GM23338 (cell line): Measurements from ENCODE around the gene STX17. TPM values are rescaled to one million over a fixed set of nuclear protein-coding genes. Genes with fewer than 3 reads are reported as not detected.

Experiments
- ATAC-seq: fragments of 200-7000 bp; cut with Tn5 transposase; 3 replicates; pipeline ENCODE4 v1.9.1; 2020
- DNase-seq: peaks from one replicate; pipeline ENCODE4 v3.0.0-alpha.2; 2015; ENCODE audit warnings: low spot score
- H2AFZ ChIP-seq: fragments of 200-600 bp; sonication (generic); 2 replicates; pipeline ENCODE4 v1.8.0; 2016; ENCODE audit warnings: antibody characterized with exemption, mild to moderate bottlenecking, moderate library complexity
- H3F3A ChIP-seq: fragments of 200-600 bp; sonication (generic); replicated peaks from 2 replicates; pipeline ENCODE4 v1.8.0; 2017; ENCODE audit warnings: antibody characterized with exemption, mixed run types, low read depth
- H3K27ac ChIP-seq: fragments of 200-600 bp; sonication (generic); 2 replicates; pipeline ENCODE4 v1.6.1; 2016; ENCODE audit warnings: low read depth
- H3K27me3 ChIP-seq: fragments of 200-600 bp; sonication (generic); 2 replicates; pipeline ENCODE4 v1.8.0; 2016; ENCODE audit warnings: mild to moderate bottlenecking, mixed run types, moderate library complexity; ENCODE audit not compliant: insufficient read depth
- H3K36me3 ChIP-seq: fragments of 200-600 bp; sonication (generic); 2 replicates; pipeline ENCODE4 v1.8.0; 2016; ENCODE audit warnings: mild to moderate bottlenecking; ENCODE audit not compliant: insufficient read depth
- H3K4me1 ChIP-seq: fragments of 200-600 bp; sonication (generic); 2 replicates; pipeline ENCODE4 v1.8.0; 2016; ENCODE audit warnings: mild to moderate bottlenecking, moderate library complexity; ENCODE audit not compliant: insufficient read depth
- H3K4me2 ChIP-seq: fragments of 200-600 bp; sonication (generic); 2 replicates; pipeline ENCODE4 v1.7.1; 2017; ENCODE audit warnings: mixed run types
- H3K4me3 ChIP-seq: fragments of 200-600 bp; sonication (generic); 2 replicates; pipeline ENCODE4 v1.6.1; 2016; ENCODE audit warnings: mixed run types
- H3K79me2 ChIP-seq: fragments of 200-600 bp; sonication (generic); replicated peaks from 2 replicates; pipeline ENCODE4 v1.8.0; 2017; ENCODE audit warnings: mild to moderate bottlenecking; ENCODE audit not compliant: insufficient read depth
- H3K9me2 ChIP-seq: fragments of 200-600 bp; sonication (generic); 2 replicates; pipeline ENCODE4 v1.8.0; 2017; ENCODE audit not compliant: insufficient read depth
- H4K20me1 ChIP-seq: fragments of 200-600 bp; sonication (generic); replicated peaks from 2 replicates; pipeline ENCODE4 v1.8.0; 2017; ENCODE audit warnings: mild to moderate bottlenecking; ENCODE audit not compliant: insufficient read depth
- H3K27ac Mint-ChIP-seq: 2 replicates; pipeline ENCODE4 v1.8.0; 2020; ENCODE audit warnings: inconsistent platforms, mild to moderate bottlenecking, moderate library complexity, mixed read lengths
- H3K27me3 Mint-ChIP-seq: 3 replicates; pipeline ENCODE4 v1.8.0; 2022; ENCODE audit warnings: low read depth, mild to moderate bottlenecking, moderate library complexity, mixed read lengths, inconsistent platforms; ENCODE audit not compliant: insufficient read depth, poor library complexity
- H3K36me3 Mint-ChIP-seq: 3 replicates; pipeline ENCODE4 v1.8.0; 2021; ENCODE audit warnings: low read depth, mild to moderate bottlenecking, inconsistent platforms, moderate library complexity, mixed read lengths
- H3K4me1 Mint-ChIP-seq: 3 replicates; pipeline ENCODE4 v1.8.0; 2020; ENCODE audit warnings: mild to moderate bottlenecking, inconsistent platforms, mixed read lengths
- H3K4me3 Mint-ChIP-seq: 3 replicates; pipeline ENCODE4 v1.8.0; 2021; ENCODE audit warnings: moderate library complexity, mild to moderate bottlenecking, inconsistent platforms, mixed read lengths
- H3K9me3 Mint-ChIP-seq: 3 replicates; pipeline ENCODE4 v1.8.0; 2020; ENCODE audit warnings: moderate library complexity, mild to moderate bottlenecking, inconsistent platforms, mixed read lengths
- CREB1 ChIP-seq: fragments of 250-450 bp; sonication (Bioruptor Pico); IDR thresholded peaks from 2 replicates; pipeline ENCODE4 v1.5.0; 2020; ENCODE audit warnings: low read depth, mild to moderate bottlenecking, moderate library complexity
- REST ChIP-seq: IDR thresholded peaks from one replicate; pipeline ENCODE4 v1.6.1; 2018; ENCODE audit warnings: antibody characterized with exemption; ENCODE audit not compliant: unreplicated experiment
- STAT1 ChIP-seq: IDR thresholded peaks from one replicate; pipeline ENCODE4 v1.6.1; 2016; ENCODE audit warnings: antibody characterized with exemption; ENCODE audit not compliant: unreplicated experiment
- ZNF331 ChIP-seq: fragments of 250-450 bp; sonication (Bioruptor Pico); IDR thresholded peaks from 2 replicates; pipeline ENCODE4 v1.5.0; 2020; ENCODE audit warnings: low read depth, mild to moderate bottlenecking, moderate library complexity
- polyA plus RNA-seq: library from polyadenylated mRNA; unstranded; fragments of >200 nt; fragmentation: Nextera tagmentation; extraction: Ambion mirVana; gene quantifications from 2 replicates; pipeline ENCODE4 v1.2.1, GENCODE V29; 2016
- total RNA-seq: library from RNA; depleted of rRNA; stranded (reverse); fragments of >200 nt; shearing (Covaris generic); gene quantifications from 2 replicates; pipeline ENCODE4 v1.2.3, GENCODE V29; 2014
- TF ChIP-seq, protein P1 (sequence below): fragments of 250-450 bp; sonication (Bioruptor Pico); IDR thresholded peaks from 2 replicates; pipeline ENCODE4 v1.5.0; 2020; ENCODE audit warnings: mild to moderate bottlenecking, moderate library complexity

The STX17 gene
- total and polyA plus RNA-seq, 2 experiments from 2014 or later, result 12.9 to 24.2 TPM

DNA sequence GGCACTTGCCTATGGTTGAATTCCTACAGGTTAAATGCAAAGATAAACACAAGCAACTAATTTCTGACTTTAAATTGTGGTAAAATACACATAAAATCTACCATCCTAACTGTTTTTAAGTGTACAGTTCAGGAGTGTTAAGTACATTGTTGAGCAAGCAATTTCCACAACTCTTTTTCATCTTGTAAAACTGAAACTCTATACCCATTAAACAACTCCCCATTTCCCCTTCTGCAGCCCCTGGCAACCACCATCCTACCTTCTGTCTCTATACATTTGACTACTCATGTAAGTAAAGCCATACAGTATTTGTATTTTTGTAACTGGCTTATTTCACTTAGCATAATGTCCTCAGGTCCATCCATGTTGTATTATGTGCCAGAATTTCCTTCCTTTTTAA lies 38.5 kb upstream of the STX17 start:
- H3K4me3 Mint-ChIP-seq, result no peak overlapping the region
- Histone ChIP-seq H3K79me2 (no peaks in the 10 kb centered on the region), H3K27me3 (no peaks in the 10 kb centered on the region), H2AFZ (no peak overlapping the region), H3F3A (no peaks in the 10 kb centered on the region), H3K9me2 (0 out of 2 replicates have a peak, but pooled peaks cover 3% of the 10 kb centered on the region), H3K4me1 (no peaks in the 10 kb centered on the region), H4K20me1 (no peaks in the 10 kb centered on the region), H3K4me2 (no peak overlapping the region), H3K27ac (no peak overlapping the region), H3K4me3 (no peak overlapping the region), H3K36me3 (no peaks in the 10 kb centered on the region)
- DNase-seq, result no peak
- H3K27ac Mint-ChIP-seq, result no peak overlapping the region
- TF ChIP-seq, protein P1, sequence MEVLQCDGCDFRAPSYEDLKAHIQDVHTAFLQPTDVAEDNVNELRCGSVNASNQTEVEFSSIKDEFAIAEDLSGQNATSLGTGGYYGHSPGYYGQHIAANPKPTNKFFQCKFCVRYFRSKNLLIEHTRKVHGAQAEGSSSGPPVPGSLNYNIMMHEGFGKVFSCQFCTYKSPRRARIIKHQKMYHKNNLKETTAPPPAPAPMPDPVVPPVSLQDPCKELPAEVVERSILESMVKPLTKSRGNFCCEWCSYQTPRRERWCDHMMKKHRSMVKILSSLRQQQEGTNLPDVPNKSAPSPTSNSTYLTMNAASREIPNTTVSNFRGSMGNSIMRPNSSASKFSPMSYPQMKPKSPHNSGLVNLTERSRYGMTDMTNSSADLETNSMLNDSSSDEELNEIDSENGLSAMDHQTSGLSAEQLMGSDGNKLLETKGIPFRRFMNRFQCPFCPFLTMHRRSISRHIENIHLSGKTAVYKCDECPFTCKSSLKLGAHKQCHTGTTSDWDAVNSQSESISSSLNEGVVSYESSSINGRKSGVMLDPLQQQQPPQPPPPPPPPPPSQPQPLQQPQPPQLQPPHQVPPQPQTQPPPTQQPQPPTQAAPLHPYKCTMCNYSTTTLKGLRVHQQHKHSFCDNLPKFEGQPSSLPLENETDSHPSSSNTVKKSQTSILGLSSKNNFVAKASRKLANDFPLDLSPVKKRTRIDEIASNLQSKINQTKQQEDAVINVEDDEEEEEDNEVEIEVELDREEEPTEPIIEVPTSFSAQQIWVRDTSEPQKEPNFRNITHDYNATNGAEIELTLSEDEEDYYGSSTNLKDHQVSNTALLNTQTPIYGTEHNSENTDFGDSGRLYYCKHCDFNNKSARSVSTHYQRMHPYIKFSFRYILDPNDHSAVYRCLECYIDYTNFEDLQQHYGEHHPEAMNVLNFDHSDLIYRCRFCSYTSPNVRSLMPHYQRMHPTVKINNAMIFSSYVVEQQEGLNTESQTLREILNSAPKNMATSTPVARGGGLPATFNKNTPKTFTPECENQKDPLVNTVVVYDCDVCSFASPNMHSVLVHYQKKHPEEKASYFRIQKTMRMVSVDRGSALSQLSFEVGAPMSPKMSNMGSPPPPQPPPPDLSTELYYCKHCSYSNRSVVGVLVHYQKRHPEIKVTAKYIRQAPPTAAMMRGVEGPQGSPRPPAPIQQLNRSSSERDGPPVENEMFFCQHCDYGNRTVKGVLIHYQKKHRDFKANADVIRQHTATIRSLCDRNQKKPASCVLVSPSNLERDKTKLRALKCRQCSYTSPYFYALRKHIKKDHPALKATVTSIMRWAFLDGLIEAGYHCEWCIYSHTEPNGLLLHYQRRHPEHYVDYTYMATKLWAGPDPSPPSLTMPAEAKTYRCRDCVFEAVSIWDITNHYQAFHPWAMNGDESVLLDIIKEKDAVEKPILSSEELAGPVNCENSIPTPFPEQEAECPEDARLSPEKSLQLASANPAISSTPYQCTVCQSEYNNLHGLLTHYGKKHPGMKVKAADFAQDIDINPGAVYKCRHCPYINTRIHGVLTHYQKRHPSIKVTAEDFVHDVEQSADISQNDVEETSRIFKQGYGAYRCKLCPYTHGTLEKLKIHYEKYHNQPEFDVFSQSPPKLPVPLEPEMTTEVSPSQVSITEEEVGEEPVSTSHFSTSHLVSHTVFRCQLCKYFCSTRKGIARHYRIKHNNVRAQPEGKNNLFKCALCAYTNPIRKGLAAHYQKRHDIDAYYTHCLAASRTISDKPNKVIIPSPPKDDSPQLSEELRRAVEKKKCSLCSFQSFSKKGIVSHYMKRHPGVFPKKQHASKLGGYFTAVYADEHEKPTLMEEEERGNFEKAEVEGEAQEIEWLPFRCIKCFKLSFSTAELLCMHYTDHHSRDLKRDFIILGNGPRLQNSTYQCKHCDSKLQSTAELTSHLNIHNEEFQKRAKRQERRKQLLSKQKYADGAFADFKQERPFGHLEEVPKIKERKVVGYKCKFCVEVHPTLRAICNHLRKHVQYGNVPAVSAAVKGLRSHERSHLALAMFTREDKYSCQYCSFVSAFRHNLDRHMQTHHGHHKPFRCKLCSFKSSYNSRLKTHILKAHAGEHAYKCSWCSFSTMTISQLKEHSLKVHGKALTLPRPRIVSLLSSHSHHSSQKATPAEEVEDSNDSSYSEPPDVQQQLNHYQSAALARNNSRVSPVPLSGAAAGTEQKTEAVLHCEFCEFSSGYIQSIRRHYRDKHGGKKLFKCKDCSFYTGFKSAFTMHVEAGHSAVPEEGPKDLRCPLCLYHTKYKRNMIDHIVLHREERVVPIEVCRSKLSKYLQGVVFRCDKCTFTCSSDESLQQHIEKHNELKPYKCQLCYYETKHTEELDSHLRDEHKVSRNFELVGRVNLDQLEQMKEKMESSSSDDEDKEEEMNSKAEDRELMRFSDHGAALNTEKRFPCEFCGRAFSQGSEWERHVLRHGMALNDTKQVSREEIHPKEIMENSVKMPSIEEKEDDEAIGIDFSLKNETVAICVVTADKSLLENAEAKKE (CRISPR knock-in tag), result no peak
- no peak for TF ChIP-seq STAT1
- TF ChIP-seq CREB1 (CRISPR knock-in tag), result no peak
- TF ChIP-seq REST, result no peak
- TF ChIP-seq ZNF331 (CRISPR knock-in tag), result no peak
- peaks cover 10% of the 10 kb centered on the region for H3K4me1 Mint-ChIP-seq
- ATAC-seq, result no peak
- peaks cover 4% of the 10 kb centered on the region for H3K27me3 Mint-ChIP-seq
- H3K9me3 Mint-ChIP-seq, result no peaks in the 10 kb centered on the region
- H3K36me3 Mint-ChIP-seq, result no peaks in the 10 kb centered on the region
